Motor neuron (in vitro differentiated cells): Measurements from ENCODE around the gene TAB2. TPM values are rescaled to one million over a fixed set of nuclear protein-coding genes. Genes with fewer than 3 reads are reported as not detected.

ENCODE experiments used
- ATAC-seq, 8 experiments: fragments of 200-7000 bp; cut with Tn5 transposase; replicated peaks in 6 of 8; 2 replicates each; pipeline ENCODE4 v1.8.0; 2021; ENCODE audit warnings: mild to moderate bottlenecking in 8 of 8, moderate library complexity in 8 of 8
- H3K27ac ChIP-seq, 2 donors: fragments of 250-450 bp; sonication (Bioruptor Pico); 2 replicates each; pipeline ENCODE4 v1.9.0; 2021; ENCODE audit warnings: antibody characterized with exemption in 2 of 2, mild to moderate bottlenecking in 2 of 2, moderate library complexity in 1 of 2
- H3K4me1 ChIP-seq, 2 donors: fragments of 250-450 bp; sonication (Bioruptor Pico); replicated peaks in 1 of 2; 2 replicates each; pipeline ENCODE4 v1.6.1; 2021; ENCODE audit warnings: antibody characterized with exemption in 2 of 2, mild to moderate bottlenecking in 2 of 2, moderate library complexity in 1 of 2
- H3K4me3 ChIP-seq, 5 donors: fragments of 250-450 bp; sonication (Bioruptor Pico); 2 replicates each; pipeline ENCODE4 v1.9.0; 2021; ENCODE audit warnings: antibody characterized with exemption in 5 of 5, mild to moderate bottlenecking in 5 of 5, moderate library complexity in 4 of 5
- WGBS, 10 experiments: fragments of 450-650 bp; shearing (Covaris generic); methylation state at CpG; one replicate each; pipeline ENCODE4 v1.0.0; 2022; 5-methylcytosine and 5-hydroxymethylcytosine counted together
- in situ Hi-C, 9 experiments: fragments of 400-800 bp; cut with MboI; loops; one replicate each; pipeline ENCODE4 v1.15.0; 2021; ENCODE audit warnings: low sequenced_read_pairs in 9 of 9, low pct_unique_long_range_greater_than_20kb in 2 of 9; ENCODE audit not compliant: unreplicated experiment in 9 of 9
- total RNA-seq, 8 experiments: library from RNA; unstranded; fragments of 300-600 nt; gene quantifications; 2 replicates each; pipeline versions ENCODE4 v1.2.3 to v1.2.4, GENCODE V29; 2022

TAB2 gene
- total RNA-seq, 8 experiments from 2014 or later: 17.3 to 47.0 (median 24.7) TPM

DNA sequence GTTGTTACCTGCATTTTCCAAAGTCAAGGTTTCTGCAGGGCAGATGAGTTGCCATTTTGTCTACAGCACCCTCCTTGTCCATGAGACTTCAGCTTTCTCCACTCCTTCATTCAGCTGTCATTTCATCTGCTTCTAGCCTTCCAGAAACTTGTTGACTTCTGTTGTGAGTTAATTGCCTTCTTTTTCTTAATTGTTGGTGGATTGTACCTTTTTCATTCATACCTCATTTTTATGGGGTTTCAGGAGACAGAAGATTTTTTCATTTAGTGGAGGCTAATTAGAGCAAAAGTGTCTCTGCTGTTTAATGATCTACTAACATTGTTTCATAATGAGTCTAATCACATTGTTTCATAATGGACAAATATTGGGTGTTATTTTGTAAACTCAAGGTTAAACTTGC, 75.0 kb downstream of the TAB2 start:
- ATAC-seq: no peak
- Histone ChIP-seq H3K4me1 (no peaks in the 10 kb centered on the region), H3K4me3 (no peak overlapping the region), H3K27ac (no peak overlapping the region)
- in situ Hi-C loops: no loop called here

DNA sequence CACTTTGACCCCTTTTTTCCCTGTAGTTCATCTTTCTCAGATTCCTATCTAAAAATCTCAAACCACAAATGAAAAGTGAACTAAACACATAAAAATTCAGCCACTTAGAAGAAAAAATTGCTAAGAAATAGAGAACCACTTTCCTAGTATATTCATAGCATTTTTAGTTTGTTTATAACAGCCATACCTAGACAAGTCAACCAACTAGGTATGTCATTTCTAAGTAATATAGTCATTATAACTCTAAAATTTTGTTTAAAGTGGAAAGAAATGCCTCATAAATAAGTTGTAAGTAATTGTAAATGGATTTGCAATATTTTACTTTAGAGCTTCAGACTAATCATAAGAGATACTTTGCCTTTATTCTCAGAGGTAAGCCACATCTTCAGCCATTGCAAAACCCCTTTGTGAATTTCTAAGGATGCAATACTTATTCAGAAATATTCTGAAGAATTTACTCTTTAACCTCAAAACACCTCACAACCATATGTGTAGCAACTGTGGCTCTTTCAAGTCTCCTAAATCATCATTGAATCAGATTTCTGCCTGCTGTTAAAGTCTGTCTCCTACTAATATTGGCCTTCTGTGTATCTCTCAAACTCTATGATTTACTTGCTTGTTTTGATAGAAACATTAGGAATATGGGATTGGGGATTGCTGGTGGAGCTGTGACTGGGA, 75.6 kb downstream of the TAB2 start:
- H3K4me1 ChIP-seq: no peaks in the 10 kb centered on the region
- in situ Hi-C loops: no loop called here
- no peak for ATAC-seq
- no peak overlapping the region for H3K27ac ChIP-seq
- no peak overlapping the region for H3K4me3 ChIP-seq

- no peak overlapping the region for H3K4me3 ChIP-seq
- ATAC-seq: no peak
- H3K27ac ChIP-seq: no peak overlapping the region
- H3K4me1 ChIP-seq: no peaks in the 10 kb centered on the region
- in situ Hi-C loops: no loop called here
Measured at GRCh38 chr6:149395185-149395584, 77.7 kb downstream of the TAB2 start.

DNA sequence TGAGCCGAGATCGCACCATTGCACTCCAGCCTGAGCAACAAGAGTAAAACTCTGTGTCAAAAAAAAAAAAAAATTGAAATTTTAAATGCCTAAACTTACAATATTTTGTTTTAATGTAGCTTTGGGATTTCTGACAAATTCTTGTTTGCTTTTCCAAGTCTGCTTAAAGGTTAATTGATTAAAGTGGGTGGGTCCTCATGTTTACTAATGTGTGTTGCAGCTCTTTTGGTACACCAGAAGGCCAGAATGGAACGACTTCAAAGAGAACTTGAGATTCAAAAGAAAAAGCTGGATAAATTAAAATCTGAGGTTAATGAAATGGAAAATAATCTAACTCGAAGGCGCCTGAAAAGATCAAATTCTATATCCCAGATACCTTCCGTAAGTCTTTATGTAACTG, 79.9 kb downstream of the TAB2 start:
- Histone ChIP-seq H3K4me3 (no peak overlapping the region), H3K27ac (no peak overlapping the region), H3K4me1 (no peaks in the 10 kb centered on the region)
- no peak for ATAC-seq
- in situ Hi-C loops: no loop called here
- 86 to 97% (median 95%) methylated on average over 3 to 6 of the region's 6 CpGs for WGBS, 10 experiments

- H3K4me3 ChIP-seq: no peak within 1 kb of the TSS
- H3K4me1 ChIP-seq: no peaks in the 10 kb centered on the region
- no peak within 1 kb of the TSS for H3K27ac ChIP-seq
- in situ Hi-C loops: no loop called here
- 96 to 100% (median 99%) methylated on average over 2 to 10 of the region's 11 CpGs; no CpG with 5 or more reads in 6 of the 10 experiments for WGBS, 10 experiments
- no peak for ATAC-seq
Measured at GRCh38 chr6:149400050-149400449, 82.5 kb downstream of the TAB2 start, which contains the start of gene SUMO4. TSS of gene SUMO4 (plus strand) at chr6:149400262. CDS start at chr6:149400392, 130 bp downstream.

DNA sequence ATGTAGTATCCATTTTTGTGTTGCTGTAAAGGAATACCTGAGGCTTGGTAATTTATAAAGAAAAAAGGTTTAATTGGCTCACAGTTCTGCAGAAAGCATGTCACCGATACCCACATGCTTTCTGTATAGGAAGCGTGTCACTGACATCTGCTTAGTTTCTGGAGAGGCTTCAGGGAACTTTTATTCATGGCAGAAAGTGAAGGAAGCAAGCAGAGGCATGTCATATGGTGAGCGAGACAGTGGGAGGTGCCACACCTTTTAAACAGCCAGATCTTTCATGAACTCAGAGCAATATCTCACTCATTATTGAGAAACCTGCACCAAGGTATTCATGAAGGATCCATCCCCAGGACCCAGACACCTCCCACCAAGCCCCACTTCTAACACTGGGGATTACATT, 86.0 kb downstream of the TAB2 start:
- no peak overlapping the region for H3K4me3 ChIP-seq
- no peaks in the 10 kb centered on the region for H3K4me1 ChIP-seq
- in situ Hi-C loops: no loop called here
- WGBS, 10 experiments: 88 to 100% (median 98%) methylated on average over 1 to 3 of the region's 3 CpGs; no CpG with 5 or more reads in 2 of the 10 experiments
- no peak overlapping the region for H3K27ac ChIP-seq
- peak in 1 of 8 experiments; percentile 26 for ATAC-seq

DNA sequence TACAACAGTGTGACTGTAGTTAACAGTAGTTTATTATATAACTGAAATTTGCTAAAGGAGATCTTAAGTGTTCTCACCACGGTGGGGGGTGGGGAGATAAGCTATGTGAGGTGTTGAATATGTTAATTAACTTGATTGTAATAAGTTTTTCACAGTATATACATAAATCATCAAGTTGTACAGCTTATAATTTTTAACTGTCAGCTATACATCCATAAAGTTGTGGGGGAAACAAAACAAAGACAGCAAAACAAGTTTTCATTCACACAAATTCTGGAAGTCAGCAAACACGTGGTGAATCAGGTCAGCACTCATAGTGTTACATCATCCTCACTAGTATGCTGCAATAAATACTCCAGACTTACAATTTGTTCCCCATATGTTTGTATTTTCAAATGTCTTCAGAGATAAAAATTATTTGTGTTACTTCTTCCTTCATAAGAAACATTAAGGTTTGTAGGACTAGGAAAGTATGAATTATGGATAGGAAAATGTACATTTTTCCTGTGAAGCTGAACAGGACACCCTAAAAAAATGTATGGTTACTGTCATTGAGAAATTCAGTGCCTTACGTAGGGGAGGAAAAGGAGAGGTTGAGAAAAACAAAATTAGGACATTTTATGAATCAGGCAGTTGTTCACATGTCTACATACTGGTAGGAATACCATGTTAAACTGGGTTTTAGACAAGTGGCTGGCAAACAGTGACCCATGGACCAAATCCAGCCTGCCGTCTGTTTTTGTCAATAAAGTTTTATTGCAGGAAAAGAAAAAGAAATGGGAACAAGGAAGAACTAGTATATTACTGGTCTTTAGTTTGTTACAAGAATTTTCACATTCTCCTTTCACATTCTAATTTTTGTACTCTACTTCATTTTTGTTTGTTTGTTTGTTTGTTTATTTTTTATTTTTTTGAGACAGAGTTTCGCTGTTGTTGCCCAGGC, 88.6 kb downstream of the TAB2 start:
- H3K4me1 ChIP-seq: no peaks in the 10 kb centered on the region
- 47 to 100% (median 88%) methylated on average over 3 to 5 of the region's 5 CpGs for WGBS, 10 experiments
- ATAC-seq: peak in 3 of 8 experiments; percentile 20 to 39 (median 29)
- no peak overlapping the region for H3K27ac ChIP-seq
- no peak overlapping the region for H3K4me3 ChIP-seq
- in situ Hi-C loops: no loop called here

- ATAC-seq: no peak
- in situ Hi-C loops: no loop called here
- Histone ChIP-seq H3K4me1 (no peaks in the 10 kb centered on the region), H3K27ac (no peak overlapping the region), H3K4me3 (no peak overlapping the region)
- 83 to 100% (median 100%) methylated on average over 1 to 3 of the region's 3 CpGs; no CpG with 5 or more reads in 2 of the 10 experiments for WGBS, 10 experiments
Measured at GRCh38 chr6:149409617-149410016, 92.1 kb downstream of the TAB2 start.

- Histone ChIP-seq H3K27ac (no peak overlapping the region), H3K4me3 (no peak overlapping the region), H3K4me1 (no peaks in the 10 kb centered on the region)
- no peak for ATAC-seq
- in situ Hi-C loops: no loop called here
Measured at GRCh38 chr6:149410557-149410956, 93.0 kb downstream of the TAB2 start.

DNA sequence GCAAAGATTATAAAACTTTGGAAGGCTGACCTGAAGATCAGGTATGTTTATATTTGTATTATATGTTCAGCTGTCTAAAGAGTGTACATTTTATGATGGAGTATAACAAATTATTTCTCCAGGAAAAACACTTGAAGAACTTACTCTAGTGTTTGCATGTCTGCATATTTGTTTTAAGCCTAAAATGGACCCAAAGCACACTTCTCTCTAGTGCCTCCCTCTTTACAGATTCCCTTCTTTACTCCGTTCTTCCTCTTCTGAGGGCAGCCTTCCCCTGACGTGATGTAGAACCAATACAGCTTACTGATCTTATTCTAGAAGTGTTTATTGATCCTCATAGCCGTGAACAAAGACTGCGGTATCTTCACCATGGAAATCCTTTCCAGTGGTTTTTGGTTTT, 96.5 kb downstream of the TAB2 start:
- Histone ChIP-seq H3K4me1 (no peaks in the 10 kb centered on the region), H3K4me3 (no peak overlapping the region), H3K27ac (no peak overlapping the region)
- no peak for ATAC-seq
- in situ Hi-C loops: no loop called here
- WGBS, 10 experiments: 80 to 100% (median 95%) methylated on average over 2 to 4 of the region's 4 CpGs; no CpG with 5 or more reads in 4 of the 10 experiments

GRCh38 chr6:149414821-149415220, 97.3 kb downstream of the TAB2 start:
- H3K4me1 ChIP-seq: no peaks in the 10 kb centered on the region
- WGBS, 10 experiments: 83 to 100% (median 97%) methylated on average over 1 to 4 of the region's 4 CpGs
- in situ Hi-C loops: no loop called here
- no peak overlapping the region for H3K27ac ChIP-seq
- H3K4me3 ChIP-seq: no peak overlapping the region
- ATAC-seq: no peak

DNA sequence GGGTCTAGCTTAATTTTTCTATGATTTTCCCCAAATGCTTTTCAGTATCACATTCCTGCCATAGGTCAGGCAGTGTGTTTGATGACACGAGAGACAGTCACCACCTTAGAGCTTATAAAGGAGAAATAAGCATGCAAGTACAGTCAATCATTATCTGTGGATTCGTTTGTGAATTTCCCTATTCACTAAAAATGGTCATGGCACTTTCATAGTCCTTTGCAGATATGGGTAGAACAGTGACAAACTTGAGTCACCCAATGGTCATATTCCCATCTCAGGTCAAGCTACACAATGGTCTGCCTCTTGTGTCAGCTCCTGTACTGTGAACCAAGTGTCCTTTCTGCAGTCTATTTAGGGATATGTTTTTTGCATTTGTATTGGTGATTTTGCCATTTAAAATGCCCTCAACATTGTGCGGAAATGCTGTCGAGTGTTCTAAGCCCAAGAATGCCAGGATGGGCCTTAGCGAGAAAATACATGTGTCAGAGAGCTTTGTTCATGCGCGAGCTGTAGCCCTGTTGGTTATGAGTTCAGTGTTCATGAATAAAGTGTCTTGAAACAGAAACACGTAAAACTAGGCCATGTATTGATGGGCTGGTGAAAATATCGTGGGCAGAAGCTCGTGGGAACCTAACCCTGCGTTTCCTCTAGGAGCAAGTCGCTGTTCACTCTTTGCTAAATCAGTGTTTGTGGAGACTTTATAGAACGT, 102.3 kb downstream of the TAB2 start:
- in situ Hi-C loops: loop anchor here in 2 of 9 experiments (10.0 kb wide), 1 partner anchor 335 kb away; no protein-coding TSS in a partner anchor
- ATAC-seq: no peak
- WGBS, 10 experiments: 73 to 100% (median 90%) methylated on average over 1 to 13 of the region's 13 CpGs
- no peak overlapping the region for H3K27ac ChIP-seq
- no peak overlapping the region for H3K4me3 ChIP-seq
- H3K4me1 ChIP-seq: peaks cover 2 to 10% of the 10 kb centered on the region in 2 donors

DNA sequence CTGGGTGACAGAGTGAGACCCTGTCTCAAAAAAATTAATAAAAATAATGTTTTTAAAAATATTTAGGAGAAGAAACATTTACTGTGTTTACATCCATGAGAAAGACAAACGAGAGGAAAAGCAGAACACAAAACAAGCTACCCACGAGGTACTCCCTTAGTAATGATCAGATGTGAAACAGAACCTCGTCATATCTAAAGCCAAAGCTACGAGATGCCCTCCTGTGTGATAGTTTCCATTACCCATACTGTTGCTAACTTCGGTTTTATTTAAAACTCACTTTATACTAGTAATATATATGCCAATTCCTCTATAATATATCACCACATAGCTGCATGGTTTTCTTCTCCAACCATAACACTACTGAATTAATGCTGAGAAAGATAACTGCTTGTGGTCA, 103.6 kb downstream of the TAB2 start:
- 33 to 91% (median 79%) methylated on average over 1 to 5 of the region's 5 CpGs for WGBS, 10 experiments
- no peak for ATAC-seq
- in situ Hi-C loops: loop anchor here in 2 of 9 experiments (10.0 kb wide), 1 partner anchor 336 kb away; no protein-coding TSS in a partner anchor

More for the DNA sequence above, 103.6 kb downstream of the TAB2 start:
- Histone ChIP-seq H3K4me1 (peaks cover 2 to 10% of the 10 kb centered on the region in 2 donors), H3K4me3 (no peak overlapping the region), H3K27ac (no peak overlapping the region)
